HG02870 (cell line): ENCODE measurements around the gene LAD1.

ENCODE experiments used
- ATAC-seq: cut with Tn5 transposase; IDR thresholded peaks from one replicate; pipeline ENCODE4 v1.9.1; 2021; ENCODE audit warnings: mild to moderate bottlenecking, moderate library complexity; ENCODE audit not compliant: unreplicated experiment

The LAD1 gene

GRCh38 chr1:201365251-201365650 is 33.9 kb downstream of the LAD1 start:
- ATAC-seq = no peak

- ATAC-seq = no peak
Measured at GRCh38 chr1:201364808-201365105, 34.4 kb downstream of the LAD1 start.

GRCh38 chr1:201363467-201363866 is 35.7 kb downstream of the LAD1 start:
- ATAC-seq = no peak

GRCh38 chr1:201362906-201363305 is 36.2 kb downstream of the LAD1 start:
- no peak for ATAC-seq

- ATAC-seq = no peak
Measured at GRCh38 chr1:201361652-201362504, 37.2 kb downstream of the LAD1 start.

- ATAC-seq = no peak
Measured at GRCh38 chr1:201360901-201361651, 38.0 kb downstream of the LAD1 start.

- no peak for ATAC-seq
Measured at GRCh38 chr1:201360486-201360885, 38.6 kb downstream of the LAD1 start.

- no peak for ATAC-seq
Measured at GRCh38 chr1:201359873-201360210, 39.3 kb downstream of the LAD1 start.

- ATAC-seq = no peak
Measured at GRCh38 chr1:201359031-201359872, 39.9 kb downstream of the LAD1 start.

GRCh38 chr1:201358596-201358995 is 40.5 kb downstream of the LAD1 start:
- no peak for ATAC-seq

- no peak for ATAC-seq
Measured at GRCh38 chr1:201357636-201358348, 41.3 kb downstream of the LAD1 start.

- ATAC-seq = no peak
Measured at GRCh38 chr1:201357211-201357610, 41.9 kb downstream of the LAD1 start.

- ATAC-seq = no peak
Measured at GRCh38 chr1:201356701-201357100, 42.4 kb downstream of the LAD1 start.

- ATAC-seq = no peak
Measured at GRCh38 chr1:201356236-201356635, 42.9 kb downstream of the LAD1 start.

- ATAC-seq = no peak
Measured at GRCh38 chr1:201355471-201355870, 43.7 kb downstream of the LAD1 start.

GRCh38 chr1:201354901-201355295 is 44.2 kb downstream of the LAD1 start:
- ATAC-seq = no peak

- no peak for ATAC-seq
Measured at GRCh38 chr1:201354151-201354900, 44.8 kb downstream of the LAD1 start.

GRCh38 chr1:201353186-201353940 is 45.8 kb downstream of the LAD1 start:
- no peak for ATAC-seq

GRCh38 chr1:201351617-201352016 is 47.5 kb downstream of the LAD1 start:
- no peak for ATAC-seq

GRCh38 chr1:201350884-201351283 is 48.2 kb downstream of the LAD1 start:
- ATAC-seq = no peak
